SU-DHL-6 (cell line): ENCODE measurements around the gene PMFBP1.

ENCODE experiments used
- CTCF ChIP-seq: fragments of 200-600 bp; sonication (generic); IDR thresholded peaks from one replicate; pipeline ENCODE4 v1.5.1; 2017; ENCODE audit warnings: antibody characterized with exemption, mild to moderate bottlenecking, low read length, moderate library complexity; ENCODE audit not compliant: insufficient read depth, poor library complexity, severe bottlenecking
- EZH2phosphoT487 ChIP-seq: fragments of 200-600 bp; sonication (generic), shearing (Covaris generic); conservative IDR thresholded peaks from 2 replicates; pipeline ENCODE4 v1.6.1; 2018; ENCODE audit warnings: mild to moderate bottlenecking, antibody characterized with exemption, low read length, moderate library complexity, mixed read lengths

- no peak for TF ChIP-seq EZH2phosphoT487
- no peak for TF ChIP-seq CTCF
These were observed 16.6 kb upstream of the PMFBP1 start for GRCh38 chr16:72188541-72188940.
